HFFc6 (cell line): ENCODE results near the gene ST3GAL3. TPM values are rescaled to one million over a fixed set of nuclear protein-coding genes. Genes with fewer than 3 reads are reported as not detected.
A peak's percentile ranks its signal among the peaks of the same experiment; 100 is the strongest.

Source experiments
- DNase-seq: peaks from one replicate; pipeline ENCODE4 v3.0.0-alpha.2; 2018
- H3K27ac Mint-ChIP-seq: 2 replicates; pipeline ENCODE4 v1.8.0; 2020; ENCODE audit warnings: mild to moderate bottlenecking, mixed read lengths
- H3K27me3 Mint-ChIP-seq: 2 replicates; pipeline ENCODE4 v1.8.0; 2021; ENCODE audit warnings: mild to moderate bottlenecking, moderate library complexity, mixed read lengths; ENCODE audit not compliant: insufficient read depth
- H3K36me3 Mint-ChIP-seq: 2 replicates; pipeline ENCODE4 v1.8.0; 2021; ENCODE audit warnings: low read depth, mixed read lengths
- H3K4me1 Mint-ChIP-seq: 2 replicates; pipeline ENCODE4 v1.8.0; 2020; ENCODE audit warnings: low read depth, mixed read lengths
- H3K4me3 Mint-ChIP-seq: 2 replicates; pipeline ENCODE4 v1.8.0; 2020; ENCODE audit warnings: mild to moderate bottlenecking, moderate library complexity, mixed read lengths
- H3K9me3 Mint-ChIP-seq: 2 replicates; pipeline ENCODE4 v1.8.0; 2020; ENCODE audit warnings: mild to moderate bottlenecking, mixed read lengths
- CTCF ChIP-seq: fragments of 200-600 bp; sonication (generic); IDR thresholded peaks from 2 replicates; pipeline ENCODE4 v1.5.0; 2021; ENCODE audit warnings: antibody characterized with exemption, mild to moderate bottlenecking
- total RNA-seq, 6 experiments: library from RNA; stranded (reverse); fragmentation: NEBNext Ultra II Directional; extraction: Animal tissue kit (Norgen Biotek cat#: 25700); gene quantifications; 2 replicates in 1 of 6; 3 replicates in 5 of 6; pipeline ENCODE4 v1.2.3, GENCODE V29; 2021

The ST3GAL3 gene
- total RNA-seq, 6 experiments from 2014 or later = 15.2 to 22.3 (median 18.0) TPM

- peaks cover 3% of the 10 kb centered on the region; the same call in 1 of the 2 replicates for H3K27me3 Mint-ChIP-seq
- H3K4me1 Mint-ChIP-seq = peaks cover 12% of the 10 kb centered on the region
- no peak for TF ChIP-seq CTCF
- DNase-seq = no peak
- no peaks in the 10 kb centered on the region for H3K9me3 Mint-ChIP-seq
- H3K27ac Mint-ChIP-seq = no peak overlapping the region
- no peak overlapping the region for H3K4me3 Mint-ChIP-seq
- no peaks in the 10 kb centered on the region for H3K36me3 Mint-ChIP-seq
Measured at GRCh38 chr1:43938383-43938782, 231.0 kb downstream of the ST3GAL3 start.

GRCh38 chr1:43938892-43939587, 231.7 kb downstream of the ST3GAL3 start:
- H3K9me3 Mint-ChIP-seq = no peaks in the 10 kb centered on the region
- no peak overlapping the region for H3K4me3 Mint-ChIP-seq
- peaks cover 7% of the 10 kb centered on the region for H3K4me1 Mint-ChIP-seq
- peaks cover 3% of the 10 kb centered on the region; the same call in 1 of the 2 replicates for H3K27me3 Mint-ChIP-seq
- TF ChIP-seq CTCF = no peak
- no peak overlapping the region for H3K27ac Mint-ChIP-seq
- DNase-seq = no peak
- H3K36me3 Mint-ChIP-seq = no peaks in the 10 kb centered on the region

- Mint-ChIP-seq H3K27me3 (peaks cover 3% of the 10 kb centered on the region; the same call in 1 of the 2 replicates), H3K4me3 (no peak overlapping the region), H3K36me3 (no peaks in the 10 kb centered on the region), H3K9me3 (no peaks in the 10 kb centered on the region), H3K27ac (no peak overlapping the region), H3K4me1 (peaks cover 19% of the 10 kb centered on the region)
- no peak for TF ChIP-seq CTCF
- DNase-seq = no peak
Measured at GRCh38 chr1:43942411-43942810, 235.1 kb downstream of the ST3GAL3 start.

- Mint-ChIP-seq H3K4me1 (peaks cover 34% of the 10 kb centered on the region), H3K27ac (no peak overlapping the region), H3K9me3 (no peaks in the 10 kb centered on the region), H3K27me3 (no peaks in the 10 kb centered on the region), H3K36me3 (no peaks in the 10 kb centered on the region), H3K4me3 (no peak overlapping the region)
- TF ChIP-seq CTCF = no peak
- no peak for DNase-seq
Measured at GRCh38 chr1:43944860-43945259, 237.5 kb downstream of the ST3GAL3 start.

- H3K27me3 Mint-ChIP-seq = no peaks in the 10 kb centered on the region
- peaks cover 8% of the 10 kb centered on the region for H3K36me3 Mint-ChIP-seq
- peaks cover 41% of the 10 kb centered on the region for H3K4me1 Mint-ChIP-seq
- no peak for TF ChIP-seq CTCF
- peak overlapping the region; percentile 92 for H3K4me3 Mint-ChIP-seq
- no peak for DNase-seq
- peak overlapping the region; percentile 93 for H3K27ac Mint-ChIP-seq
- H3K9me3 Mint-ChIP-seq = no peaks in the 10 kb centered on the region
Measured at GRCh38 chr1:43945674-43946235, 238.4 kb downstream of the ST3GAL3 start.
